H1 (cell line): ENCODE measurements around the gene ZC3H12C. TPM values are rescaled to one million over a fixed set of nuclear protein-coding genes. Genes with fewer than 3 reads are reported as not detected.
A peak's percentile ranks its signal among the peaks of the same experiment; 100 is the strongest.

Source experiments
- CTCF ChIA-PET: fragments of 300-600 bp; sonication (Branson Sonifier 250); formaldehyde crosslinking; loops from one replicate; lab custom pipeline; 2021; ENCODE audit not compliant: partially characterized antibody; lab: Charles Lee
- POLR2A ChIA-PET: fragments of 300-600 bp; sonication (Branson Sonifier 250); formaldehyde crosslinking; loops from one replicate; lab custom pipeline; 2021; ENCODE audit warnings: inconsistent platforms; ENCODE audit not compliant: partially characterized antibody; lab: Charles Lee
- DNase-seq, 2 experiments: peaks; one replicate each; pipeline versions ENCODE4 v3.0.0 to v3.0.0-alpha.2; 2010 to 2022; ENCODE audit warnings: low spot score in 2 of 2, low read depth in 1 of 2, mixed read lengths in 1 of 2
- FAIRE-seq: peaks from 2 replicates; lab custom pipeline; 2011; peaks lifted over from hg19 to GRCh38; lab: Jason Lieb, UNC
- H2AFZ ChIP-seq: 2 replicates; pipeline ENCODE4 v1.8.1; 2012; ENCODE audit warnings: low read length, inconsistent platforms
- H2AK5ac ChIP-seq: 2 replicates; pipeline ENCODE4 v1.6.1; 2013; ENCODE audit warnings: low read depth, low read length
- H2BK120ac ChIP-seq: replicated peaks from 2 replicates; pipeline ENCODE3; 2013; ENCODE audit warnings: low read depth, low read length, inconsistent platforms
- H2BK12ac ChIP-seq: 2 replicates; pipeline ENCODE4 v1.6.1; 2013; ENCODE audit warnings: low read depth, low read length
- H2BK15ac ChIP-seq: 2 replicates; pipeline ENCODE4 v1.6.1; 2013; ENCODE audit warnings: low read length
- H2BK20ac ChIP-seq: 2 replicates; pipeline ENCODE4 v1.6.1; 2013; ENCODE audit warnings: low read length
- H2BK5ac ChIP-seq: 2 replicates; pipeline ENCODE4 v1.6.1; 2013; ENCODE audit warnings: low read depth, low read length
- H3K14ac ChIP-seq: 2 replicates; pipeline ENCODE4 v1.6.1; 2013; ENCODE audit warnings: inconsistent platforms; ENCODE audit not compliant: insufficient read length
- H3K18ac ChIP-seq: 2 replicates; pipeline ENCODE4 v1.6.1; 2013; ENCODE audit warnings: low read length; ENCODE audit errors: extremely low read depth
- H3K23ac ChIP-seq: 2 replicates; pipeline ENCODE4 v1.6.1; 2013; ENCODE audit warnings: inconsistent platforms; ENCODE audit not compliant: insufficient read length
- H3K23me2 ChIP-seq: 2 replicates; pipeline ENCODE4 v1.6.1; 2013; ENCODE audit warnings: low read depth, low read length
- H3K27ac ChIP-seq: 2 replicates; pipeline ENCODE4 v1.6.1; 2011; ENCODE audit warnings: low read depth, low read length, inconsistent platforms
- H3K27me3 ChIP-seq, 4 experiments: replicated peaks in 1 of 4; 1 replicate in 1 of 4; 2 replicates in 3 of 4; pipeline versions ENCODE4 v1.6.1 to v1.8.1; 2011 to 2013; ENCODE audit warnings: low read length in 3 of 4, mild to moderate bottlenecking in 3 of 4, inconsistent platforms in 2 of 4, mixed read lengths in 2 of 4, moderate library complexity in 1 of 4; ENCODE audit not compliant: control insufficient read depth in 3 of 4, insufficient read depth in 3 of 4; ENCODE audit errors: extremely low read depth in 1 of 4
- H3K36me3 ChIP-seq, 4 experiments: 2 replicates each; pipeline versions ENCODE4 v1.6.1 to v1.8.1; 2011 to 2013; ENCODE audit warnings: mild to moderate bottlenecking in 4 of 4, low read length in 3 of 4, moderate library complexity in 2 of 4, control low read depth in 1 of 4, inconsistent platforms in 1 of 4; ENCODE audit not compliant: insufficient read depth in 4 of 4, control insufficient read depth in 2 of 4
- H3K4ac ChIP-seq: replicated peaks from 2 replicates; pipeline ENCODE3; 2013; ENCODE audit warnings: low read length, low read depth, mixed read lengths, inconsistent platforms; ENCODE audit not compliant: insufficient read length
- H3K4me1 ChIP-seq, 4 experiments: replicated peaks in 1 of 4; 1 replicate in 1 of 4; 2 replicates in 3 of 4; pipeline versions ENCODE4 v1.6.1 to v1.8.1; 2011 to 2013; ENCODE audit warnings: low read length in 3 of 4, inconsistent platforms in 2 of 4, mixed read lengths in 1 of 4; ENCODE audit not compliant: insufficient read depth in 4 of 4, control insufficient read depth in 3 of 4
- H3K4me2 ChIP-seq, 2 experiments: 2 replicates each; pipeline versions ENCODE4 v1.6.1 to v1.8.1; 2011 to 2013; ENCODE audit warnings: low read depth in 2 of 2, low read length in 2 of 2, control low read depth in 1 of 2, inconsistent platforms in 1 of 2, mild to moderate bottlenecking in 1 of 2; ENCODE audit not compliant: insufficient read depth in 1 of 2
- H3K4me3 ChIP-seq, 4 experiments: fragments of 200-600, 300-600 bp in 1 of 4; sonication (generic), shearing (Covaris generic), sonication (Bioruptor Twin) in 1 of 4; 2 replicates each; pipeline versions ENCODE4 v1.5.1 to v1.8.1; 2011 to 2016; ENCODE audit warnings: low read length in 4 of 4, low read depth in 3 of 4, control low read depth in 2 of 4, inconsistent platforms in 2 of 4, mild to moderate bottlenecking in 2 of 4, mixed read lengths in 1 of 4, moderate library complexity in 1 of 4; ENCODE audit not compliant: insufficient read depth in 2 of 4; ENCODE audit errors: extremely low read depth in 1 of 4
- H3K56ac ChIP-seq: replicated peaks from 2 replicates; pipeline ENCODE3; 2013; ENCODE audit warnings: low read depth, mild to moderate bottlenecking, mixed read lengths, low read length, inconsistent platforms; ENCODE audit not compliant: insufficient read length
- H3K79me1 ChIP-seq: 2 replicates; pipeline ENCODE4 v1.6.1; 2013; ENCODE audit warnings: low read depth, low read length, control low read depth
- H3K79me2 ChIP-seq, 2 experiments: 2 replicates each; pipeline versions ENCODE4 v1.6.1 to v1.8.1; 2012 to 2013; ENCODE audit warnings: low read length in 2 of 2, mild to moderate bottlenecking in 2 of 2, inconsistent platforms in 1 of 2; ENCODE audit not compliant: insufficient read depth in 2 of 2, control insufficient read depth in 1 of 2
- H3K9ac ChIP-seq, 4 experiments: replicated peaks in 1 of 4; 1 replicate in 1 of 4; 2 replicates in 3 of 4; pipeline versions ENCODE4 v1.6.1 to v1.8.1; 2011 to 2013; ENCODE audit warnings: low read depth in 3 of 4, low read length in 3 of 4, control low read depth in 2 of 4, mild to moderate bottlenecking in 2 of 4, moderate library complexity in 2 of 4, inconsistent platforms in 1 of 4; ENCODE audit errors: extremely low read depth in 1 of 4
- H3K9me3 ChIP-seq, 2 experiments: 2 replicates each; pipeline versions ENCODE4 v1.6.1 to v1.8.1; 2012 to 2013; ENCODE audit warnings: mild to moderate bottlenecking in 2 of 2, moderate library complexity in 2 of 2, control low read depth in 1 of 2, inconsistent platforms in 1 of 2, low read depth in 1 of 2, low read length in 1 of 2, mixed read lengths in 1 of 2; ENCODE audit not compliant: insufficient read depth in 2 of 2
- H4K20me1 ChIP-seq, 2 experiments: replicated peaks in 1 of 2; 2 replicates each; pipeline versions ENCODE3 to v1.8.1; 2011 to 2013; ENCODE audit warnings: inconsistent platforms in 2 of 2, low read length in 2 of 2, mild to moderate bottlenecking in 1 of 2; ENCODE audit not compliant: insufficient read depth in 2 of 2, control insufficient read depth in 1 of 2
- H4K5ac ChIP-seq: 2 replicates; pipeline ENCODE4 v1.6.1; 2013; ENCODE audit warnings: low read length, low read depth, mixed read lengths, inconsistent platforms; ENCODE audit not compliant: insufficient read length
- H4K8ac ChIP-seq: 2 replicates; pipeline ENCODE4 v1.8.0; 2013; ENCODE audit warnings: mild to moderate bottlenecking, moderate library complexity, low read length, inconsistent platforms; ENCODE audit not compliant: insufficient read depth; ENCODE audit errors: extremely low read depth
- H4K91ac ChIP-seq: replicated peaks from 2 replicates; pipeline ENCODE3; 2013; ENCODE audit warnings: low read length, mixed read lengths, inconsistent platforms; ENCODE audit not compliant: insufficient read length
- ATF2 ChIP-seq: IDR thresholded peaks from 2 replicates; pipeline ENCODE4 v1.6.1; 2012; ENCODE audit warnings: low read length, inconsistent platforms
- ATF3 ChIP-seq: IDR thresholded peaks from 2 replicates; pipeline ENCODE4 v1.6.1; 2011; ENCODE audit warnings: low read depth, mild to moderate bottlenecking, low read length; ENCODE audit not compliant: insufficient read depth
- GTF2F1 ChIP-seq: IDR thresholded peaks from 2 replicates; pipeline ENCODE4 v1.6.1; 2012; ENCODE audit warnings: low read depth, low read length, improper control_type of control experiment, borderline replicate concordance
- POU5F1 ChIP-seq: IDR thresholded peaks from 2 replicates; pipeline ENCODE4 v1.6.1; 2011; ENCODE audit warnings: low read depth, mild to moderate bottlenecking, low read length, moderate library complexity
- RNF2 ChIP-seq: fragments of 200-900, 300-1000 bp; sonication (generic); IDR thresholded peaks from 2 replicates; pipeline ENCODE4 v1.7.1; 2016; ENCODE audit warnings: borderline replicate concordance, low read depth, mild to moderate bottlenecking, antibody characterized with exemption, low read length; ENCODE audit not compliant: poor library complexity, severe bottlenecking; ENCODE audit errors: missing control alignments
- SIN3A ChIP-seq, 2 experiments: IDR thresholded peaks in 1 of 2; conservative IDR thresholded peaks in 1 of 2; 2 replicates each; pipeline ENCODE4 v1.6.1; 2011 to 2012; ENCODE audit warnings: low read length in 2 of 2, improper control_type of control experiment in 1 of 2, low read depth in 1 of 2, mild to moderate bottlenecking in 1 of 2
- SP4 ChIP-seq: IDR thresholded peaks from 2 replicates; pipeline ENCODE4 v1.6.1; 2012; ENCODE audit warnings: low read length, inconsistent platforms
- TCF12 ChIP-seq: IDR thresholded peaks from 2 replicates; pipeline ENCODE4 v1.6.1; 2011; ENCODE audit warnings: low read depth, mild to moderate bottlenecking, low read length
- WGBS, 2 experiments: shearing (Covaris generic) in 1 of 2; methylation state at CpG; one replicate each; pipeline versions ENCODE4 v1.1.6 to v1.1.7; 2013 to 2015; ENCODE audit warnings: low lambda C conversion rate in 2 of 2, mixed read lengths in 2 of 2, inconsistent platforms in 1 of 2, low coverage in 1 of 2, missing lambda C conversion rate in 1 of 2; ENCODE audit not compliant: insufficient replicate concordance in 2 of 2, insufficient coverage in 1 of 2, insufficient read length in 1 of 2; ENCODE audit errors: extremely low coverage in 1 of 2, missing lambda C conversion rate in 1 of 2; 5-methylcytosine and 5-hydroxymethylcytosine counted together
- polyA plus RNA-seq, 7 experiments: library from polyadenylated mRNA; depleted of rRNA in 3 of 7; stranded (reverse) in 5 of 7; unstranded in 2 of 7; fragments of >200 nt in 5 of 7; fragments of 200-250 nt in 2 of 7; gene quantifications; 1 replicate in 5 of 7; 2 replicates in 1 of 7; 4 replicates in 1 of 7; pipeline versions ENCODE4 v1.2.1 to v1.2.3, GENCODE V29; 2011 to 2013; ENCODE audit warnings: missing spikeins in 2 of 7, mixed read lengths in 2 of 7
- total RNA-seq: library from RNA; stranded (reverse); fragmentation: NEBNext Ultra II Directional; extraction: Animal tissue kit (Norgen Biotek cat#: 25700); gene quantifications from 2 replicates; pipeline ENCODE4 v1.2.1, GENCODE V29; 2021

ZC3H12C gene
- total and polyA plus RNA-seq, 2 of the 8 experiments (the other 6 are each of a cell fraction or from before 2014, with no cell fraction given), result 2.0 to 2.7 TPM

GRCh38 chr11:110172468-110173065 lies 79.4 kb downstream of the ZC3H12C start:
- H4K8ac ChIP-seq, result no peak overlapping the region
- H2BK20ac ChIP-seq, result no peak overlapping the region
- H3K23ac ChIP-seq, result no peak overlapping the region
- no peaks in the 10 kb centered on the region for H3K79me1 ChIP-seq
- no peak overlapping the region for H3K14ac ChIP-seq
- no peak overlapping the region for H2AFZ ChIP-seq
- no peaks in the 10 kb centered on the region for H3K36me3 ChIP-seq
- POLR2A ChIA-PET, result no interaction called here
- no peaks in the 10 kb centered on the region for H3K79me2 ChIP-seq
- WGBS, 2 experiments, result 85% methylated on average over 11 of the region's 11 CpGs; no CpG with 5 or more reads in 1 of the 2 experiments
- H3K56ac ChIP-seq, result no peak overlapping the region
- peak overlapping the region; percentile 10 for H2BK120ac ChIP-seq
- no peak overlapping the region for H4K5ac ChIP-seq
- no peak overlapping the region for H4K91ac ChIP-seq
- FAIRE-seq (no peak), DNase-seq (no peak)
- no peak overlapping the region for H2BK15ac ChIP-seq
- H2BK12ac ChIP-seq, result no peak overlapping the region
- H3K4me3 ChIP-seq, result no peak overlapping the region
- peaks cover 9 to 30% (median 21%) of the 10 kb centered on the region in 4 experiments for H3K4me1 ChIP-seq
- no peak overlapping the region; the same call in 1 of the 2 replicates for H2AK5ac ChIP-seq
- H2BK5ac ChIP-seq, result no peak overlapping the region
- no peaks in the 10 kb centered on the region for H4K20me1 ChIP-seq
- H3K23me2 ChIP-seq, result no peaks in the 10 kb centered on the region
- CTCF ChIA-PET, result interaction anchor here (1.0 to 1.2 kb wide), 2 partner anchors 8 to 205 kb away, joined by 3 to 5 read pairs; no protein-coding TSS in a partner anchor
- H3K4ac ChIP-seq, result no peak overlapping the region
- H3K9ac ChIP-seq, result no peak overlapping the region
- no peaks in the 10 kb centered on the region for H3K27me3 ChIP-seq
- no peaks in the 10 kb centered on the region for H3K9me3 ChIP-seq
- no peak overlapping the region for H3K27ac ChIP-seq
- no peak overlapping the region for H3K4me2 ChIP-seq
- peak overlapping the region; percentile 9; the same call in 1 of the 2 replicates for H3K18ac ChIP-seq
- no peak for TF ChIP-seq POU5F1
- no peak for TF ChIP-seq TCF12
- TF ChIP-seq RNF2, result no peak
- TF ChIP-seq SIN3A (conservative IDR thresholded peaks at IDR 0.05 in 1 of 2, IDR thresholded peaks at IDR 0.05 in 1 of 2; ENCODE audit: low read depth in 1 of 2, low read length in 2 of 2), result no peak
- TF ChIP-seq ATF2, result no peak
- TF ChIP-seq SP4, result no peak
- TF ChIP-seq ATF3, result no peak
- TF ChIP-seq GTF2F1, result no peak
